ENCODE results near the gene MAD1L1. TPM values are rescaled to one million over a fixed set of nuclear protein-coding genes. Genes with fewer than 3 reads are reported as not detected.
A peak's percentile ranks its signal among the peaks of the same experiment; 100 is the strongest.

Gene MAD1L1
- total and polyA plus RNA-seq, 8 donors: 21.4 to 58.8 (median 22.5) TPM

GRCh38 chr7:2154831-2155230, 77.9 kb downstream of the MAD1L1 start:
- no peak overlapping the region for H3K27ac ChIP-seq
- H3K36me3 ChIP-seq: peaks cover 0 to 7% of the 10 kb centered on the region in 2 donors
- H3K9me3 ChIP-seq: no peaks in the 10 kb centered on the region
- no peak for ATAC-seq
- H3K4me3 ChIP-seq: no peak overlapping the region
- no peaks in the 10 kb centered on the region for H3K27me3 ChIP-seq
- H3K4me1 ChIP-seq: peaks cover 12 to 15% of the 10 kb centered on the region in 2 donors
- intact Hi-C loops (cut with DNase I): no loop called here
- DNase-seq: peak in 2 of 4 donors; percentile 11 to 50
- TF ChIP-seq CTCF (IDR thresholded peaks at IDR 0.05): no peak

- no peak for TF ChIP-seq CTCF (IDR thresholded peaks at IDR 0.05)
- H3K36me3 ChIP-seq: peaks cover 0 to 7% of the 10 kb centered on the region in 2 donors
- H3K27ac ChIP-seq: no peak overlapping the region
- H3K9me3 ChIP-seq: no peaks in the 10 kb centered on the region
- DNase-seq: no peak
- H3K27me3 ChIP-seq: no peaks in the 10 kb centered on the region
- H3K4me3 ChIP-seq: no peak overlapping the region
- no peak for ATAC-seq
- peaks cover 12 to 15% of the 10 kb centered on the region in 2 donors for H3K4me1 ChIP-seq
- intact Hi-C loops (cut with DNase I): no loop called here
Measured at GRCh38 chr7:2154121-2154520, 78.6 kb downstream of the MAD1L1 start.

GRCh38 chr7:2152646-2153045, 80.1 kb downstream of the MAD1L1 start:
- ATAC-seq (no peak), DNase-seq (no peak)
- no peak for TF ChIP-seq CTCF (IDR thresholded peaks at IDR 0.05)
- intact Hi-C loops (cut with DNase I): no loop called here
- Histone ChIP-seq H3K9me3 (no peaks in the 10 kb centered on the region), H3K4me1 (peaks cover 0 to 4% of the 10 kb centered on the region in 2 donors), H3K36me3 (peaks cover 0 to 20% of the 10 kb centered on the region in 2 donors), H3K27me3 (no peaks in the 10 kb centered on the region), H3K4me3 (no peak overlapping the region), H3K27ac (no peak overlapping the region)

GRCh38 chr7:2151801-2152612, 80.7 kb downstream of the MAD1L1 start:
- peaks cover 0 to 24% of the 10 kb centered on the region in 2 donors for H3K36me3 ChIP-seq
- H3K27me3 ChIP-seq: no peaks in the 10 kb centered on the region
- no peak overlapping the region for H3K27ac ChIP-seq
- H3K4me3 ChIP-seq: no peak overlapping the region
- TF ChIP-seq CTCF (IDR thresholded peaks at IDR 0.05): no peak
- no peaks in the 10 kb centered on the region for H3K4me1 ChIP-seq
- ATAC-seq: no peak
- H3K9me3 ChIP-seq: no peaks in the 10 kb centered on the region
- intact Hi-C loops (cut with DNase I): no loop called here
- peak in 1 of 4 donors; percentile 50 for DNase-seq

- Histone ChIP-seq H3K9me3 (no peaks in the 10 kb centered on the region), H3K27ac (no peak overlapping the region), H3K4me3 (no peak overlapping the region), H3K4me1 (no peaks in the 10 kb centered on the region), H3K27me3 (no peaks in the 10 kb centered on the region), H3K36me3 (peaks cover 0 to 32% of the 10 kb centered on the region in 2 donors)
- DNase-seq (peak in 1 of 4 donors; percentile 54), ATAC-seq (no peak)
- no peak for TF ChIP-seq CTCF (IDR thresholded peaks at IDR 0.05)
- intact Hi-C loops (cut with DNase I): no loop called here
Measured at GRCh38 chr7:2151237-2151636, 81.5 kb downstream of the MAD1L1 start.

Measured in left lung (tissue), 10 donors.